HG02610 (cell line): ENCODE measurements around the gene NID2.

ENCODE experiments used
- ATAC-seq: cut with Tn5 transposase; IDR thresholded peaks from one replicate; pipeline ENCODE4 v1.9.1; 2021; ENCODE audit warnings: mild to moderate bottlenecking, moderate library complexity; ENCODE audit not compliant: unreplicated experiment

Gene NID2

GRCh38 chr14:51960866-51961265, 108.0 kb downstream of the NID2 start:
- ATAC-seq, result no peak

- no peak for ATAC-seq
Measured at GRCh38 chr14:51959928-51960327, 108.9 kb downstream of the NID2 start.

GRCh38 chr14:51957950-51958349, 110.9 kb downstream of the NID2 start:
- ATAC-seq, result no peak
